Measurements from ENCODE around the gene NATD1.

DNA sequence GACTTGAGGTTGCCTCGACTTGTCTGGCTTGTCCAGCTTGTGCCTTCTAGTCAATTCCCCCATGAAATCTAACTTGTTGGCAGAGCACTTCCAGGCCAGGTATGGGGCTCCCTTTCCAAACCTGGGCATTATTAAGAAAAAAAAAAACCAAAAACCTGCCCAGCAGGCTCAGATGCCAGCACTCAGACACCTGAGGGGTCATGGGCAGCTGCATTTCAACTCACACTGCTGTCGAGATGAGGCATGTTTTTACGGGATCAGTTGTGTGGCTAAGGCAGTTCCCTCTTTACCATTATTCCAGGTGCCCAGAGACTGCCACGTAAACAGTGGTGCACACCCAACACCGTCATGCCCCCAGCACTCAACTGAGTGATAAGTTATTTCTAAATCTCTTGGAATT lies 57.1 kb downstream of the NATD1 start:
- TF ChIP-seq, protein P1, sequence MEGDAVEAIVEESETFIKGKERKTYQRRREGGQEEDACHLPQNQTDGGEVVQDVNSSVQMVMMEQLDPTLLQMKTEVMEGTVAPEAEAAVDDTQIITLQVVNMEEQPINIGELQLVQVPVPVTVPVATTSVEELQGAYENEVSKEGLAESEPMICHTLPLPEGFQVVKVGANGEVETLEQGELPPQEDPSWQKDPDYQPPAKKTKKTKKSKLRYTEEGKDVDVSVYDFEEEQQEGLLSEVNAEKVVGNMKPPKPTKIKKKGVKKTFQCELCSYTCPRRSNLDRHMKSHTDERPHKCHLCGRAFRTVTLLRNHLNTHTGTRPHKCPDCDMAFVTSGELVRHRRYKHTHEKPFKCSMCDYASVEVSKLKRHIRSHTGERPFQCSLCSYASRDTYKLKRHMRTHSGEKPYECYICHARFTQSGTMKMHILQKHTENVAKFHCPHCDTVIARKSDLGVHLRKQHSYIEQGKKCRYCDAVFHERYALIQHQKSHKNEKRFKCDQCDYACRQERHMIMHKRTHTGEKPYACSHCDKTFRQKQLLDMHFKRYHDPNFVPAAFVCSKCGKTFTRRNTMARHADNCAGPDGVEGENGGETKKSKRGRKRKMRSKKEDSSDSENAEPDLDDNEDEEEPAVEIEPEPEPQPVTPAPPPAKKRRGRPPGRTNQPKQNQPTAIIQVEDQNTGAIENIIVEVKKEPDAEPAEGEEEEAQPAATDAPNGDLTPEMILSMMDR (IDR thresholded peaks at IDR 0.05), result no peak
- no peak for TF ChIP-seq POLR2A (IDR thresholded peaks at IDR 0.05)
